Colonic mucosa (tissue), 4 donors: ENCODE data around the gene MAP3K5. TPM values are rescaled to one million over a fixed set of nuclear protein-coding genes. Genes with fewer than 3 reads are reported as not detected.

ENCODE experiments used
- DNase-seq: peaks from one replicate; pipeline ENCODE4 v3.0.0-alpha.2; 2020
- H3K27ac ChIP-seq: fragments of 200-600 bp; one replicate; pipeline ENCODE4 v1.8.0; 2021
- H3K27me3 ChIP-seq: fragments of 200-600 bp; one replicate; pipeline ENCODE4 v1.8.0; 2021
- H3K36me3 ChIP-seq: fragments of 200-600 bp; one replicate; pipeline ENCODE4 v1.8.0; 2021
- H3K4me1 ChIP-seq: fragments of 200-600 bp; one replicate; pipeline ENCODE4 v1.8.0; 2021; ENCODE audit warnings: mild to moderate bottlenecking
- H3K4me3 ChIP-seq: fragments of 200-600 bp; one replicate; pipeline ENCODE4 v1.8.0; 2021
- H3K9ac ChIP-seq, 2 donors: one replicate each; pipeline ENCODE4 v1.7.0; 2013; ENCODE audit warnings: control low read depth in 2 of 2, low read depth in 2 of 2, low read length in 2 of 2
- H3K9me3 ChIP-seq: fragments of 200-600 bp; one replicate; pipeline ENCODE4 v1.8.0; 2021
- intact Hi-C: fragments of 100-400 bp; cut with DNase I; formaldehyde crosslinking; loops from one replicate; pipeline ENCODE4 v1.14.1; 2022
- total RNA-seq, 2 donors: library from RNA; stranded (reverse); fragmentation: NEBNext Ultra II Directional in 1 of 2; extraction: Animal tissue kit (Norgen Biotek cat#: 25700) in 1 of 2; gene quantifications; one replicate each; pipeline ENCODE4 v1.2.1, GENCODE V29; 2021
- TF ChIP-seq, protein P1 (sequence below): fragments of 200-600 bp; IDR thresholded peaks from one replicate; pipeline ENCODE4 v1.8.0; 2022; ENCODE audit warnings: antibody characterized with exemption, mild to moderate bottlenecking
- donor health status: healthy.
- donor health status: DM: no; HTN: no; CAD: no.
- donor health status: DM: no; HTN: no; CAD: no.

Gene MAP3K5, protein sequence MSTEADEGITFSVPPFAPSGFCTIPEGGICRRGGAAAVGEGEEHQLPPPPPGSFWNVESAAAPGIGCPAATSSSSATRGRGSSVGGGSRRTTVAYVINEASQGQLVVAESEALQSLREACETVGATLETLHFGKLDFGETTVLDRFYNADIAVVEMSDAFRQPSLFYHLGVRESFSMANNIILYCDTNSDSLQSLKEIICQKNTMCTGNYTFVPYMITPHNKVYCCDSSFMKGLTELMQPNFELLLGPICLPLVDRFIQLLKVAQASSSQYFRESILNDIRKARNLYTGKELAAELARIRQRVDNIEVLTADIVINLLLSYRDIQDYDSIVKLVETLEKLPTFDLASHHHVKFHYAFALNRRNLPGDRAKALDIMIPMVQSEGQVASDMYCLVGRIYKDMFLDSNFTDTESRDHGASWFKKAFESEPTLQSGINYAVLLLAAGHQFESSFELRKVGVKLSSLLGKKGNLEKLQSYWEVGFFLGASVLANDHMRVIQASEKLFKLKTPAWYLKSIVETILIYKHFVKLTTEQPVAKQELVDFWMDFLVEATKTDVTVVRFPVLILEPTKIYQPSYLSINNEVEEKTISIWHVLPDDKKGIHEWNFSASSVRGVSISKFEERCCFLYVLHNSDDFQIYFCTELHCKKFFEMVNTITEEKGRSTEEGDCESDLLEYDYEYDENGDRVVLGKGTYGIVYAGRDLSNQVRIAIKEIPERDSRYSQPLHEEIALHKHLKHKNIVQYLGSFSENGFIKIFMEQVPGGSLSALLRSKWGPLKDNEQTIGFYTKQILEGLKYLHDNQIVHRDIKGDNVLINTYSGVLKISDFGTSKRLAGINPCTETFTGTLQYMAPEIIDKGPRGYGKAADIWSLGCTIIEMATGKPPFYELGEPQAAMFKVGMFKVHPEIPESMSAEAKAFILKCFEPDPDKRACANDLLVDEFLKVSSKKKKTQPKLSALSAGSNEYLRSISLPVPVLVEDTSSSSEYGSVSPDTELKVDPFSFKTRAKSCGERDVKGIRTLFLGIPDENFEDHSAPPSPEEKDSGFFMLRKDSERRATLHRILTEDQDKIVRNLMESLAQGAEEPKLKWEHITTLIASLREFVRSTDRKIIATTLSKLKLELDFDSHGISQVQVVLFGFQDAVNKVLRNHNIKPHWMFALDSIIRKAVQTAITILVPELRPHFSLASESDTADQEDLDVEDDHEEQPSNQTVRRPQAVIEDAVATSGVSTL (N-terminal part only)
- 10 to 100 TPM; 15.3 to 17.1 TPM for total RNA-seq

DNA sequence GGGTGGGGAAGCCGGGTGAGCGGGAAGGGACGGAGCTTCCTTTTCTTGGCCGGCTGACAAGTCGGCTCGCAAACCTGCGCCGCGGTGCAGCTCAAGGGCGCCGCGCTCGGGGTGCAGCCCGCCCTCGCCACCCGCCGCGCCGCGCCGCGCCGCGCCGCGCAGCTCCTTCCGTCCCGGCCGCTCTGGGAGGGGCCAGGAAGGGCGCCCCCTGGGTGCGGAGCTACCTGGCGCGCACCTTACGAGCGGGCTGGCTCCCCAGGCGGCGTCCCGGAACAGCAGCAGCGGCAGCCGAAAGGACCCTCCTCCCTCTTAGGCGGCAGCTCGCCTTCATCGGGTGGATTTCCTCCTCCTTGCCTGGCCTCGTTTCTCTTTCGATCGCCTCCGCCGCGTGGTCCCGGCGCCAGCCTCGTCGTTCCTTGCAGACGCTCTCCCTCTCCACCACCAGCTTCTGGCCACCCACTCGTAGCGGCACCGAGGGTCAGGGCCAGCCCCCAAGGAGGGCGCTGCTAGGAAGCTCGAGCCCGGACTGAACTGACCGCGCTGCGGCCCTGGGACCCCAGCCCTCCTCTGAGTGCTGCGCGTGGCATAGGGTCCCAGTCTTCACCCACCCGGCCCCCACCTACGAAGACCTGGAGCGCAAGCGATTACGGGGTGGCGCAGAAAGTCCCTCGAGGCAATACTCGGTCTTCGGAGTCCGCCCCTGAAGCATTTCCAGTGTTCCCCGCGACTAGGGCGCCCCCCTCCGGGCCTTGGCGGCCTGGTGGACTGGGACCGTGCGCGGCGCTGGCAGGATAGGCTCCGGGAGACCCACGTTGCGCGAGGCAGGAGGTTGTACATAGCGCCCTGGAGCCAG is at the start of gene MAP3K5:
Gene MAP3K5, minus strand, starts transcription at position 68 of the 853 bp plus-strand sequence. CDS start 320 bp downstream, outside the sequence.
- H3K27ac ChIP-seq, result peak within 1 kb of the TSS; percentile 98
- intact Hi-C loops, result loop anchor here (2.0 to 5.0 kb wide), 2 partner anchors 148 to 210 kb away; no protein-coding TSS in a partner anchor
- peak within 1 kb of the TSS; percentile 97 to 99 for H3K9ac ChIP-seq
- peak within 1 kb of the TSS; percentile 90 for H3K4me3 ChIP-seq
- DNase-seq, result peak; percentile 97
- no peaks in the 10 kb centered on the region for H3K9me3 ChIP-seq
- no peaks in the 10 kb centered on the region for H3K4me1 ChIP-seq
- H3K36me3 ChIP-seq, result no peaks in the 10 kb centered on the region
- TF ChIP-seq, protein P1, sequence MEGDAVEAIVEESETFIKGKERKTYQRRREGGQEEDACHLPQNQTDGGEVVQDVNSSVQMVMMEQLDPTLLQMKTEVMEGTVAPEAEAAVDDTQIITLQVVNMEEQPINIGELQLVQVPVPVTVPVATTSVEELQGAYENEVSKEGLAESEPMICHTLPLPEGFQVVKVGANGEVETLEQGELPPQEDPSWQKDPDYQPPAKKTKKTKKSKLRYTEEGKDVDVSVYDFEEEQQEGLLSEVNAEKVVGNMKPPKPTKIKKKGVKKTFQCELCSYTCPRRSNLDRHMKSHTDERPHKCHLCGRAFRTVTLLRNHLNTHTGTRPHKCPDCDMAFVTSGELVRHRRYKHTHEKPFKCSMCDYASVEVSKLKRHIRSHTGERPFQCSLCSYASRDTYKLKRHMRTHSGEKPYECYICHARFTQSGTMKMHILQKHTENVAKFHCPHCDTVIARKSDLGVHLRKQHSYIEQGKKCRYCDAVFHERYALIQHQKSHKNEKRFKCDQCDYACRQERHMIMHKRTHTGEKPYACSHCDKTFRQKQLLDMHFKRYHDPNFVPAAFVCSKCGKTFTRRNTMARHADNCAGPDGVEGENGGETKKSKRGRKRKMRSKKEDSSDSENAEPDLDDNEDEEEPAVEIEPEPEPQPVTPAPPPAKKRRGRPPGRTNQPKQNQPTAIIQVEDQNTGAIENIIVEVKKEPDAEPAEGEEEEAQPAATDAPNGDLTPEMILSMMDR, result peak; percentile 86
- H3K27me3 ChIP-seq, result no peaks in the 10 kb centered on the region

DNA sequence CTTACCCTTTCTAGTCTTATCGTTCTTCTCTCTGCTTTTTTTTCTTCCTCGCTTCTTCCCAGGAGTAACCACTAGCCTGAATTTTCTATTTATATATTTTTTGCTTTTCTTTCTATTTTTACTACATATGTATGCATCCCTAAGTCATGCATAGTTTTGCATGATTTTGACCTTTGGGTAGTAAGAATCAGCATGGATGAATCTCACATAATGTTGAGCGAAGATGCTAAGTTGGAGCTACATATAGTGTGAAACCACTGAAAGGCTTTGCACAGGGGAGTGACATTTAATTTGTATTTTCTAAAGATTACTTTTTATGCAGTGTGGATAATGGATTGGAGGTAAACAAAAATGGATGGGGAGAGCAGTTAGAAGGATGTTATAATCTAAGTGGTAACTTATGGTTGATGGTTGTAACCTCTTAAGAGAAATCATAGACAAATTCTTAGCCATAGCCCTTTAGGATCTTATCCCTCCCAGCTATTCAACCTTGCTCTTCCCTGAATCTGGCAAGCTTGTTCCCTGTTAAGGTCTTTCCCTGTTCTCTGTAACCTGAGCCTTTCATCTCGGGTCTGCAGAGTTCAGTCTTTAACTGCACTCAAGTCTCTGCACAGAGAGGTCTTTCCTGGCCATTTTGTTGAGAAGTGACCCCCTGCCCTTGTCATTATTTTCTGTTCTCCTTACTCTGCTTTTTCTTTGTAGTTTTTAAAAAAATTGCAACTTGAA is 48.2 kb upstream of the MAP3K5 start:
- TF ChIP-seq, protein P1, result no peak
- H3K9ac ChIP-seq, result no peak overlapping the region
- no peak overlapping the region for H3K4me3 ChIP-seq
- H3K27ac ChIP-seq, result no peak overlapping the region
- intact Hi-C loops, result no loop called here
- H3K36me3 ChIP-seq, result no peaks in the 10 kb centered on the region
- H3K4me1 ChIP-seq, result no peaks in the 10 kb centered on the region
- DNase-seq, result no peak
- no peaks in the 10 kb centered on the region for H3K9me3 ChIP-seq
- H3K27me3 ChIP-seq, result no peaks in the 10 kb centered on the region

DNA sequence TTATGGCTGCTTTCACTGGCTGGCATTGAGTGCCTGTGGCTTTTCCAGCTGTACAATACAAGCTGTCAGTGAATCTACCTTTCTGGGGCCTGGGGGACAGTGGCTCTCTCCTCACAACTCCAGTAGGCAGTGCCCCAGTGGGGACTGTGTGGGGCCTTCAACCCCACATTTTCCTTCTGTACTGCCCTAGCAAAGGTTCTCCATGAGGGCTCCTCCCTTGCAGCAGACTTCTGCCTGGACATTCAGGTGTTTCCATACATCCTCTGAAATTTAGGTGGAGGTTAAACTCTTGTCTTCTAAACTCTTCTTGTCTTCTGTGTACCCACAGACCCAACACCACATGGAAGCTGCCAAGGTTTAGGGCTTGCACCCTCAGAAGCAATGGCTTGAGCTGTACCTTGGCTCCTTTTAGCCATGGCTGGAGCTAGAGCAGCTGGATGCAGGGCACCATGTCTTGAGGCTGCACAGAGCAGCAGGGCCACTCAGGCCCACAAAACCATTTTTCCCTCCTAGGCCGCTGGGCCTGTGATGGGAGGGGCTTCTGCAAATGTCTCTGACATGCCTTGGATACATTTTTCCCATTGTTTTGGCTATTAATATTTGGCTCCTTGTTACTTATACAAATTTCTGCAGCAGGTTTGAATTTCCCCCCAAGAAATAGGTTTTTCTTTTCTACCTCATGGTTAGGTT is 39.7 kb upstream of the MAP3K5 start:
- TF ChIP-seq, protein P1, result no peak
- H3K27me3 ChIP-seq, result no peaks in the 10 kb centered on the region
- no peak for DNase-seq
- no peaks in the 10 kb centered on the region for H3K4me1 ChIP-seq
- H3K9me3 ChIP-seq, result peaks cover 4% of the 10 kb centered on the region
- no peak overlapping the region for H3K27ac ChIP-seq
- H3K36me3 ChIP-seq, result no peaks in the 10 kb centered on the region
- intact Hi-C loops, result no loop called here
- H3K9ac ChIP-seq, result no peak overlapping the region
- no peak overlapping the region for H3K4me3 ChIP-seq

DNA sequence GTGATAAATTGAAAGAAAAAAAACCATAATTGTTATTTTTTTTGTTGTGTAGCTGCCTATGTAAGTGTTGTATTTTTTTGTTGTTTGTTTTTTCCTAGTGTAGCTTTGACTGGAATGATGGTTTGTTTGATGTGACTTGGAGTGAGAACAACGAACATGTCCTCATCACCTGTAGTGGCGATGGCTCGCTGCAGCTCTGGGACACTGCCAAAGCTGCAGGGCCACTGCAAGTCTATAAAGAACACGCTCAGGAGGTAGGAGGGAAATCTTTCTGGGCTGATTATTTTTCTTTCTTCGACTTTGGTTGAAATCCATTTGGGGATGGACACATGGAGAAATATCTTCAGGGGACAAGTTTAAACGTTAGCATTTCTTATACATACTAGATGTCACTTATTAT is 33.9 kb upstream of the MAP3K5 start:
- no peak for DNase-seq
- intact Hi-C loops, result no loop called here

More for the DNA sequence above, 33.9 kb upstream of the MAP3K5 start:
- TF ChIP-seq, protein P1, result no peak
- Histone ChIP-seq H3K4me3 (no peak overlapping the region), H3K36me3 (no peaks in the 10 kb centered on the region), H3K27ac (no peak overlapping the region), H3K9ac (no peak overlapping the region), H3K4me1 (no peaks in the 10 kb centered on the region), H3K9me3 (peaks cover 4% of the 10 kb centered on the region), H3K27me3 (no peaks in the 10 kb centered on the region)
